GM12864 (cell line): ENCODE results near the gene EDN3.

ENCODE experiments used
- DNase-seq: peaks from one replicate; pipeline ENCODE4 v3.0.0-alpha.2; 2011; ENCODE audit warnings: low read depth
- H3K4me3 ChIP-seq: 2 replicates; pipeline ENCODE4 v1.5.1; 2011; ENCODE audit warnings: mild to moderate bottlenecking, low read depth, low read length, control low read depth
- TF ChIP-seq, protein P1 (sequence below): IDR thresholded peaks from 2 replicates; pipeline ENCODE4 v1.5.1; 2011; ENCODE audit warnings: low read depth, mild to moderate bottlenecking, moderate library complexity, low read length, control low read depth, inconsistent platforms; ENCODE audit errors: missing control alignments

EDN3 gene

DNA sequence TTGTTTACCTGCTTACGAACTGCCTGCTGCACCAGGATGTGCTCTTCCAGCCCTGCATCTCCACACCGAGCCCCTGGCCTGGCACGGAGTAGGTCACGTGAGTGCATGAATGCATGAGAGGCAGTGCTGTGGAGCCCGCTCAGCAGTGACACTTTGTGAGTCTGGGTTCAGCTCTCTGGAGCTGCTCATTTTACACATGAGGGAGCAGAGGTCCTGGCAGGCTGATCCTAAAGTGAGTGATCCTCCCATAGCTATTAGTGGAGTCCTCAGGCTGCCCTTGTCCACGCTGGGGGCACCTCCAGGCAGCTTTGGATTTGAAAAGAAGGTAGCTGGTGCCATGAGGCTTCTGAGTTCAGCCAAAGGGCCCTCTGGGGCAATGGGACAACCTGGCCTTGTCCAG lies 64.2 kb downstream of the EDN3 start:
- TF ChIP-seq, protein P1, sequence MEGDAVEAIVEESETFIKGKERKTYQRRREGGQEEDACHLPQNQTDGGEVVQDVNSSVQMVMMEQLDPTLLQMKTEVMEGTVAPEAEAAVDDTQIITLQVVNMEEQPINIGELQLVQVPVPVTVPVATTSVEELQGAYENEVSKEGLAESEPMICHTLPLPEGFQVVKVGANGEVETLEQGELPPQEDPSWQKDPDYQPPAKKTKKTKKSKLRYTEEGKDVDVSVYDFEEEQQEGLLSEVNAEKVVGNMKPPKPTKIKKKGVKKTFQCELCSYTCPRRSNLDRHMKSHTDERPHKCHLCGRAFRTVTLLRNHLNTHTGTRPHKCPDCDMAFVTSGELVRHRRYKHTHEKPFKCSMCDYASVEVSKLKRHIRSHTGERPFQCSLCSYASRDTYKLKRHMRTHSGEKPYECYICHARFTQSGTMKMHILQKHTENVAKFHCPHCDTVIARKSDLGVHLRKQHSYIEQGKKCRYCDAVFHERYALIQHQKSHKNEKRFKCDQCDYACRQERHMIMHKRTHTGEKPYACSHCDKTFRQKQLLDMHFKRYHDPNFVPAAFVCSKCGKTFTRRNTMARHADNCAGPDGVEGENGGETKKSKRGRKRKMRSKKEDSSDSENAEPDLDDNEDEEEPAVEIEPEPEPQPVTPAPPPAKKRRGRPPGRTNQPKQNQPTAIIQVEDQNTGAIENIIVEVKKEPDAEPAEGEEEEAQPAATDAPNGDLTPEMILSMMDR, result no peak
- no peak for DNase-seq

DNA sequence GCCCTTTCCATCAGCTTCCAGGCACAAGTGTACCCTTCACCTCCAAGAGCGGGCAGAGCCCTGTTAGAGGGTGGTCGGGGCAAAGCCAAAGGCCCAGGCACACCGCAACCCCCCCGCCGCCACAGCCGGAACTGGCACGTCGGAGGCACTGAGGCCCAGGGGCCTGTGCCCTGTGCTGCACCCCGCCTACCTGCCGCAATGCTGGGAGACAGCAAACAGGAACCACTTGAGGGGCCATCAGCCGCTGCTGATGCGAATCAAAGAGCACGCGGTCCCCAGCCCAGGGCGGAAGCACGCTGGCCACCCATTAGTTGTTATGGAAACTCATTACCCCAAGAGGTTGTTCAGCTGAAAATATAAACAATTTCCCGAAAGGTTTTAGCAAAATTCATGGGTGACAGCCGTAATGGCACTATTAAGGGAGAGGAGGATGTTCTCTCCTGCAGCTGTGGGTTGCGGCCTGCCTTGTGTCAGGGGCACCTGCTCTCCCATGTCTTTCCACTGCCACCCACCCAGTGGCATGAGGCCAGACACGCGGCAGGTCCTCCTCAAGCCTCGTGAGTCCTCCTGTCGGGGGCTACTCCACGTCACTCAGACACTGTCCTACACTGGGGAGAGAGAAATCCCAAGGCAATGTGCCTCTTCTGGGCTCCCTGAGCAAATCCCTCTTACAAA lies 65.3 kb downstream of the EDN3 start:
- TF ChIP-seq, protein P1, result no peak
- DNase-seq, result no peak
- no peak overlapping the region for H3K4me3 ChIP-seq

More for the DNA sequence above, 64.2 kb downstream of the EDN3 start:
- H3K4me3 ChIP-seq, result no peak overlapping the region

GRCh38 chr20:59371431-59371830 lies 71.0 kb downstream of the EDN3 start:
- no peak overlapping the region for H3K4me3 ChIP-seq
- TF ChIP-seq, protein P1, result no peak
- DNase-seq, result no peak

GRCh38 chr20:59374261-59374660 lies 73.8 kb downstream of the EDN3 start:
- TF ChIP-seq, protein P1, result no peak
- no peak for DNase-seq
- no peak overlapping the region for H3K4me3 ChIP-seq

DNA sequence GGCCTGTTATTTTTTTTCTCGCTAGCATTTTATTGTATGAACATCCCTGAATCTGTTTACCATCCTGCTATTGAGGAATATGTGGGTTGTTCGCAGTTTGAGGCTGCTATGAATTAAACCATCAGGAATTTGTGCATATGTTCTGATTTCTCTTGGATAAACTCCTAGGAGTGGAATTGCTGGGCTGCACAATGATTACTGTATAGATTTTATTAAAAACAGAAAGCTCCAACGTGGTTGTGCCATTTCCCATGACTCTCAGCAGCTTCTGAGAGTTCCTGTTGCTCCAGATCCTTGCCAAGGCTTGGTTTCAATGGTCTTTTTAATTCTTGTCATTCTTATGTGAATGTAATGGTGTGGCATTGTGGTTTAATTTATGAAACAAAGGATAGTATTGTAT lies 75.1 kb downstream of the EDN3 start:
- no peak for DNase-seq
- TF ChIP-seq, protein P1, result no peak
- H3K4me3 ChIP-seq, result no peak overlapping the region
